Measurements from ENCODE around the gene CDC5L. TPM values are rescaled to one million over a fixed set of nuclear protein-coding genes. Genes with fewer than 3 reads are reported as not detected.

Gene CDC5L
- total RNA-seq (10 to 100 TPM; 20.3 to 20.5 TPM), polyA plus RNA-seq (ENCODE audit: insufficient read depth, low read depth, low replicate concordance) (19.7 TPM)
- long read RNA-seq, donor 1, full-length matches to known transcripts: 6 of 22 reads
- long read RNA-seq, donor 1, partial matches to known transcripts: 16 of 22 reads
- long read RNA-seq, donor 1, other reads (novel, unspliced or antisense): 0 of 22 reads
- long read RNA-seq, donor 2, full-length matches to known transcripts: 4 of 52 reads
- long read RNA-seq, donor 2, partial matches to known transcripts: 48 of 52 reads
- long read RNA-seq, donor 2, other reads (novel, unspliced or antisense): 0 of 52 reads

GRCh38 chr6:44387346-44388134 lies at the start of gene CDC5L:
Gene CDC5L, plus strand, starts transcription at chr6:44387706. Its CDS starts 118 bp downstream, at chr6:44387824.
- TF ChIP-seq CTCF (IDR thresholded peaks at IDR 0.05) (no peak), POLR2A (IDR thresholded peaks at IDR 0.05) (peak; percentile 70)
- H3K27ac ChIP-seq: peak within 1 kb of the TSS; percentile 95 to 99
- H3K36me3 ChIP-seq (ENCODE audit: low read depth, missing control alignments): no peaks in the 10 kb centered on the region
- no peaks in the 10 kb centered on the region for H3K27me3 ChIP-seq
- intact Hi-C loops (cut with DNase I; ENCODE audit: low total_unique reads): no loop called here
- H3K4me3 ChIP-seq: peak within 1 kb of the TSS; percentile 83 to 90
- 1% methylated on average over 30 to 56 of the region's 56 CpGs for WGBS, 2 donors
- H3K9me3 ChIP-seq: no peaks in the 10 kb centered on the region
- peak; percentile 96 for DNase-seq
- peaks cover 20% of the 10 kb centered on the region for H3K4me1 ChIP-seq

GRCh38 chr6:44338228-44339122 lies 49.0 kb upstream of the CDC5L start:
- no peak overlapping the region for H3K4me3 ChIP-seq

GRCh38 chr6:44339301-44339700 lies 48.2 kb upstream of the CDC5L start:
- intact Hi-C loops (cut with DNase I; ENCODE audit: low total_unique reads): no loop called here
- DNase-seq: peak; percentile 74
- Histone ChIP-seq H3K9me3 (no peaks in the 10 kb centered on the region), H3K36me3 (ENCODE audit: low read depth, missing control alignments) (no peaks in the 10 kb centered on the region), H3K27me3 (no peaks in the 10 kb centered on the region), H3K4me3 (no peak overlapping the region), H3K27ac (peak overlapping the region in 1 of 2 donors; percentile 32), H3K4me1 (peaks cover 14% of the 10 kb centered on the region)
- 49 to 68% methylated on average over 5 of the region's 5 CpGs for WGBS, 2 donors
- no peak for TF ChIP-seq POLR2A (IDR thresholded peaks at IDR 0.05)
- no peak for TF ChIP-seq CTCF (IDR thresholded peaks at IDR 0.05)

More at GRCh38 chr6:44338228-44339122, 49.0 kb upstream of the CDC5L start:
- Histone ChIP-seq H3K4me1 (peaks cover 14% of the 10 kb centered on the region), H3K27ac (peak overlapping the region in 1 of 2 donors; percentile 32), H3K9me3 (no peaks in the 10 kb centered on the region), H3K27me3 (no peaks in the 10 kb centered on the region), H3K36me3 (ENCODE audit: low read depth, missing control alignments) (no peaks in the 10 kb centered on the region)
- DNase-seq: peak; percentile 71
- WGBS, 2 donors: 18 to 32% methylated on average over 11 of the region's 11 CpGs
- intact Hi-C loops (cut with DNase I; ENCODE audit: low total_unique reads): no loop called here
- TF ChIP-seq POLR2A (IDR thresholded peaks at IDR 0.05) (no peak), CTCF (IDR thresholded peaks at IDR 0.05) (peak; percentile 26 to 64 (median 63))

- Histone ChIP-seq H3K4me1 (peaks cover 14% of the 10 kb centered on the region), H3K4me3 (no peak overlapping the region), H3K27me3 (no peaks in the 10 kb centered on the region), H3K36me3 (ENCODE audit: low read depth, missing control alignments) (no peaks in the 10 kb centered on the region), H3K27ac (no peak overlapping the region), H3K9me3 (no peaks in the 10 kb centered on the region)
- DNase-seq: no peak
- no peak for TF ChIP-seq CTCF (IDR thresholded peaks at IDR 0.05)
- TF ChIP-seq POLR2A (IDR thresholded peaks at IDR 0.05): no peak
- 60 to 76% methylated on average over 7 of the region's 7 CpGs for WGBS, 2 donors
- intact Hi-C loops (cut with DNase I; ENCODE audit: low total_unique reads): no loop called here
Measured at GRCh38 chr6:44339763-44340625, 47.5 kb upstream of the CDC5L start.
